Frontal cortex (tissue), 4 donors: ENCODE data around the gene PDE4B. TPM values are rescaled to one million over a fixed set of nuclear protein-coding genes. Genes with fewer than 3 reads are reported as not detected.
"Not testable (repeated sequence)": the region's sequence is repeated elsewhere in the genome, so short reads cannot be mapped to it uniquely, and the experiment has no call there.

Experiments used
- DNase-seq, 2 donors: peaks; one replicate each; pipeline ENCODE4 v3.0.0; 2012; ENCODE audit warnings: low spot score in 2 of 2
- FAIRE-seq: peaks from 2 replicates; lab custom pipeline; 2012; peaks lifted over from hg19 to GRCh38; lab: Jason Lieb, UNC
- total RNA-seq: library from RNA; depleted of rRNA; stranded (reverse); fragments of >200 nt; gene quantifications from one replicate; pipeline ENCODE4 v1.2.3, GENCODE V29; 2014
- donor health status: control.
- donor health status: control.
- donor health status: control.

Gene PDE4B
- total RNA-seq, 1 donor from 2014 or later: 91.7 TPM

GRCh38 chr1:65980237-65980636, 187.5 kb downstream of the PDE4B start:
- no peak for FAIRE-seq
- no peak for DNase-seq

GRCh38 chr1:65983500-65983899, 190.8 kb downstream of the PDE4B start:
- DNase-seq (no peak), FAIRE-seq (no peak)

GRCh38 chr1:65985393-65986066, 192.8 kb downstream of the PDE4B start:
- FAIRE-seq (peak; percentile 69), DNase-seq (no peak)

GRCh38 chr1:65986146-65986545, 193.5 kb downstream of the PDE4B start:
- DNase-seq (no peak), FAIRE-seq (no peak)

- DNase-seq (no peak), FAIRE-seq (no peak)
Measured at GRCh38 chr1:65990161-65990560, 197.5 kb downstream of the PDE4B start.

- FAIRE-seq (no peak), DNase-seq (no peak)
Measured at GRCh38 chr1:65991694-65992093, 199.0 kb downstream of the PDE4B start.

- FAIRE-seq (no peak), DNase-seq (no peak)
Measured at GRCh38 chr1:65992165-65992821, 199.6 kb downstream of the PDE4B start.

- DNase-seq: no peak
- no peak for FAIRE-seq
Measured at GRCh38 chr1:65992831-65993271, 200.2 kb downstream of the PDE4B start.

- DNase-seq (no peak), FAIRE-seq (no peak)
Measured at GRCh38 chr1:65994223-65994622, 201.5 kb downstream of the PDE4B start.

- DNase-seq: no peak
Measured at GRCh38 chr1:65995336-65995735, 202.6 kb downstream of the PDE4B start.

GRCh38 chr1:65995928-65996327, 203.2 kb downstream of the PDE4B start:
- DNase-seq (no peak), FAIRE-seq (no peak)

More at GRCh38 chr1:65995336-65995735, 202.6 kb downstream of the PDE4B start:
- FAIRE-seq: peak; percentile 15

- DNase-seq (no peak), FAIRE-seq (no peak)
Measured at GRCh38 chr1:65997693-65998092, 205.0 kb downstream of the PDE4B start.

GRCh38 chr1:65998763-65999583, 206.3 kb downstream of the PDE4B start:
- FAIRE-seq (no peak), DNase-seq (no peak)

GRCh38 chr1:66000033-66000637, 207.4 kb downstream of the PDE4B start:
- FAIRE-seq (no peak), DNase-seq (no peak)

GRCh38 chr1:66003690-66004089, 211.0 kb downstream of the PDE4B start:
- no peak for FAIRE-seq

GRCh38 chr1:66006534-66006933, 213.8 kb downstream of the PDE4B start:
- DNase-seq, FAIRE-seq: not testable (repeated sequence)

More at GRCh38 chr1:66003690-66004089, 211.0 kb downstream of the PDE4B start:
- no peak for DNase-seq

GRCh38 chr1:66012106-66012784, 219.6 kb downstream of the PDE4B start:
- DNase-seq: no peak
- no peak for FAIRE-seq

GRCh38 chr1:66013371-66013770, 220.7 kb downstream of the PDE4B start:
- FAIRE-seq: no peak

GRCh38 chr1:66022904-66023620, 230.4 kb downstream of the PDE4B start:
- DNase-seq: no peak
- no peak for FAIRE-seq

More at GRCh38 chr1:66013371-66013770, 220.7 kb downstream of the PDE4B start:
- no peak for DNase-seq
